ENCODE data around the gene RHEB. TPM values are rescaled to one million over a fixed set of nuclear protein-coding genes. Genes with fewer than 3 reads are reported as not detected.
A peak's percentile ranks its signal among the peaks of the same experiment; 100 is the strongest.

Gene RHEB
- total RNA-seq, 2 donors from 2014 or later, result 44.9 to 91.0 TPM

DNA sequence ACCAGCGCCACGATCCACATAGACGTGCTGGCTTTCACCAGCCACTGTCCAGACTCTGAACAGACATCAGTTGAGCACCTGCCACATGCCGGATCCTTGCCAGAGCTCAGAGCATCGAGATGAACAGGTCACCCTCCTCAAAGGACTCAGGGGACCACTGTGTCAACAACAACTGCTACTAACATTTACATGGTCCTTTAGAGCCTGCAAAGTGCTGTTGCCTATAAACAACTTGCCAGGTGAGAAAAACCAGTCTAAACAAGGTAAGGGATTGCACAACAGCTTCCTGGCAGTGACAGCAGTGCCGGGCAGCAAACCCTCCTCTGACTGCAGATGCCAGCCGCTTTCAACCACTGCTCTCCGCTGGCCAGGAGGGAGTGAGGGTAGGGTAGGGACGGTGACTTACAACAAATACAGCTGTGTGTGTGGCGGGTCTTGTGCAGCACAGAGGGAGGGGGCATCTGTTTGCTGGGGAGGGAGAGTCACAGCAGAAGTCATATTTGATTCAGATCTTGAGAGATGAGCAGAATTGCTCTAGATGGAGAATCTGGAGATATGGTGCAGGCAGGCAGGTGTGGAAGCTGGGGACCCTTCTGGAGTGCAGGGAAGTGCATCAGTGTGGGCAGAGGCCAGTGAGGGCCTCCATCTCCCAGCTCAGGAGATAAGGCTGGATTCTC, 32.8 kb upstream of the RHEB start:
- Histone ChIP-seq H3K4me3 (no peak overlapping the region), H3K36me3 (replicated peaks in 1 of 2; ENCODE audit: insufficient read depth in 1 of 2, low read depth in 2 of 2) (no peaks in the 10 kb centered on the region), H3K27ac (peak overlapping the region; percentile 31 to 73 (median 50)), H3K9me3 (no peaks in the 10 kb centered on the region), H3K4me1 (peaks cover 36% of the 10 kb centered on the region), H3K27me3 (no peaks in the 10 kb centered on the region)
- peak in 2 of 3 donors; percentile 9 to 15 for TF ChIP-seq POLR2A (IDR thresholded peaks at IDR 0.05)
- peak in 3 of 7 experiments; percentile 3 to 7 (median 4) for TF ChIP-seq CTCF (IDR thresholded peaks at IDR 0.05)
- DNase-seq (peak; percentile 79 to 91 (median 85)), ATAC-seq (peak; percentile 96)
- WGBS, 2 donors, result 2 to 28% methylated on average over 7 to 10 of the region's 10 CpGs
- intact Hi-C loops (cut with DNase I), result no loop called here

DNA sequence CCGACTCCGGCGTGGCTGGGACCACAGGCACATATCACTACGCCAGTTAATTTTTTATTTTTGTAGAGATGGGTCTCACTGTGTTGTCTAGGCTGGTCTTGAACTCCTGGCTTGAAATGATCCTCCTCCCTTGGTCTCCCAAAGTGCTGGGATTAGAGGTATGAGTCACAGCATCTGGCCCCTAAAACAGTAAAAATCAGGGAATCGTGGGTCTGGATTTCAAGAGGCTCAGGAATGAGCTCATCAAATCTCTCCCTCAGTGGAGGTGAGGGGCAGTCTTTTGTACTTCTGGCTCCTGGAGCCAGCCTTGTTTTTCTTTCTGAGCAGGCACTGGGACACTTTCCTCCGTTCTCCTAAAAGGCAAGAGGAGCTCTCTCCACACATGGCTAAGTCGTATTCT, 32.1 kb upstream of the RHEB start:
- intact Hi-C loops (cut with DNase I), result no loop called here
- no peak for TF ChIP-seq POLR2A (IDR thresholded peaks at IDR 0.05)
- TF ChIP-seq CTCF (IDR thresholded peaks at IDR 0.05), result no peak
- DNase-seq (no peak), ATAC-seq (no peak)
- Histone ChIP-seq H3K4me3 (no peak overlapping the region), H3K36me3 (replicated peaks in 1 of 2; ENCODE audit: insufficient read depth in 1 of 2, low read depth in 2 of 2) (no peaks in the 10 kb centered on the region), H3K4me1 (peaks cover 36% of the 10 kb centered on the region), H3K9me3 (no peaks in the 10 kb centered on the region), H3K27ac (peak overlapping the region; percentile 31 to 73 (median 50)), H3K27me3 (no peaks in the 10 kb centered on the region)
- WGBS, 2 donors, result 85 to 86% methylated on average over 7 of the region's 7 CpGs

- TF ChIP-seq POLR2A (IDR thresholded peaks at IDR 0.05) (no peak), CTCF (IDR thresholded peaks at IDR 0.05) (no peak)
- no peaks in the 10 kb centered on the region for H3K27me3 ChIP-seq
- H3K36me3 ChIP-seq (replicated peaks in 1 of 2; ENCODE audit: insufficient read depth in 1 of 2, low read depth in 2 of 2), result no peaks in the 10 kb centered on the region
- DNase-seq (peak; percentile 48 to 66 (median 57)), ATAC-seq (peak; percentile 31)
- 21 to 33% methylated on average over 3 of the region's 3 CpGs for WGBS, 2 donors
- no peaks in the 10 kb centered on the region for H3K9me3 ChIP-seq
- peak overlapping the region in 1 of 4 donors; percentile 43 for H3K27ac ChIP-seq
- intact Hi-C loops (cut with DNase I), result no loop called here
- H3K4me3 ChIP-seq, result no peak overlapping the region
- peaks cover 36% of the 10 kb centered on the region for H3K4me1 ChIP-seq
Observed at GRCh38 chr7:151550656-151551286, 31.1 kb upstream of the RHEB start.

GRCh38 chr7:151549644-151550043, 29.9 kb upstream of the RHEB start:
- H3K36me3 ChIP-seq (replicated peaks in 1 of 2; ENCODE audit: insufficient read depth in 1 of 2, low read depth in 2 of 2), result no peaks in the 10 kb centered on the region
- DNase-seq (no peak), ATAC-seq (no peak)
- no peak for TF ChIP-seq CTCF (IDR thresholded peaks at IDR 0.05)
- H3K27ac ChIP-seq, result no peak overlapping the region
- H3K4me3 ChIP-seq, result no peak overlapping the region
- H3K27me3 ChIP-seq, result no peaks in the 10 kb centered on the region
- intact Hi-C loops (cut with DNase I), result no loop called here
- 96 to 99% methylated on average over 6 of the region's 6 CpGs for WGBS, 2 donors
- H3K4me1 ChIP-seq, result peaks cover 36% of the 10 kb centered on the region
- H3K9me3 ChIP-seq, result no peaks in the 10 kb centered on the region

All from body of pancreas (tissue), 4 donors.